Panc1 (cell line): ENCODE results near the gene SNRPA. TPM values are rescaled to one million over a fixed set of nuclear protein-coding genes. Genes with fewer than 3 reads are reported as not detected.
"Not testable (repeated sequence)": the region's sequence is repeated elsewhere in the genome, so short reads cannot be mapped to it uniquely, and the experiment has no call there.

Experiments
- ATAC-seq: fragments of 200-7000 bp; cut with Tn5 transposase; 2 replicates; pipeline ENCODE4 v1.9.1; 2020; ENCODE audit warnings: mild to moderate bottlenecking, moderate library complexity
- BruUV-seq: library from RNA; stranded (reverse); fragments of 400-500 nt; replicated peaks from 2 replicates; lab custom pipeline; 2021; lab: Mats Ljungman, UMichigan
- CTCF ChIA-PET: fragments of 300-600 bp; sonication (Branson Sonifier 250); formaldehyde crosslinking; loops from one replicate; lab custom pipeline; 2022; ENCODE audit warnings: antibody characterized with exemption; lab: Charles Lee
- POLR2A ChIA-PET: fragments of 300-600 bp; sonication (Branson Sonifier 250); formaldehyde crosslinking; loops from one replicate; lab custom pipeline; 2022; ENCODE audit warnings: antibody characterized with exemption; lab: Charles Lee
- DNase-seq: peaks from one replicate; pipeline ENCODE4 v3.0.0-alpha.2; 2010; ENCODE audit warnings: low read depth, low spot score
- H3K27ac ChIP-seq: 2 replicates; pipeline ENCODE4 v1.5.1; 2011; ENCODE audit warnings: mild to moderate bottlenecking, low read length, inconsistent platforms
- H3K27me3 ChIP-seq: fragments of 200-500 bp; sonication (Bioruptor generic); 2 replicates; pipeline ENCODE4 v1.6.0; 2014; ENCODE audit warnings: low read length, inconsistent platforms; ENCODE audit not compliant: control insufficient read depth, insufficient read depth
- H3K36me3 ChIP-seq: fragments of 200-500 bp; sonication (Bioruptor generic); 2 replicates; pipeline ENCODE4 v1.5.1; 2014; ENCODE audit warnings: inconsistent platforms, mild to moderate bottlenecking, low read length, moderate library complexity; ENCODE audit not compliant: control insufficient read depth, insufficient read depth
- H3K4me1 ChIP-seq: 2 replicates; pipeline ENCODE4 v1.5.1; 2011; ENCODE audit warnings: inconsistent platforms, mild to moderate bottlenecking, low read length, moderate library complexity; ENCODE audit not compliant: control insufficient read depth, insufficient read depth
- H3K4me3 ChIP-seq, 2 experiments: 2 replicates each; pipeline ENCODE4 v1.5.1; 2011 to 2012; ENCODE audit warnings: low read depth in 2 of 2, low read length in 2 of 2, mild to moderate bottlenecking in 2 of 2, inconsistent platforms in 1 of 2, moderate library complexity in 1 of 2
- H3K9me3 ChIP-seq: fragments of 200-500 bp; sonication (Bioruptor generic); 2 replicates; pipeline ENCODE4 v1.5.1; 2014; ENCODE audit warnings: low read depth, mild to moderate bottlenecking, inconsistent platforms, low read length, moderate library complexity; ENCODE audit not compliant: control insufficient read depth, insufficient read depth
- CTCF ChIP-seq: fragments of 450-650 bp; IDR thresholded peaks from 2 replicates; pipeline ENCODE4 v1.5.1; 2017; ENCODE audit warnings: mild to moderate bottlenecking
- POLR2AphosphoS5 ChIP-seq: IDR thresholded peaks from 2 replicates; pipeline ENCODE4 v1.6.1; 2012; ENCODE audit warnings: mild to moderate bottlenecking, low read depth, low read length, moderate library complexity
- REST ChIP-seq, 2 experiments: IDR thresholded peaks; 2 replicates each; pipeline ENCODE4 v1.6.1; 2011 to 2012; ENCODE audit warnings: low read depth in 2 of 2, control low read depth in 1 of 2, low read length in 1 of 2, mild to moderate bottlenecking in 1 of 2, moderate library complexity in 1 of 2; ENCODE audit not compliant: insufficient read depth in 1 of 2
- SIN3A ChIP-seq: IDR thresholded peaks from 2 replicates; pipeline ENCODE4 v1.6.1; 2012; ENCODE audit warnings: low read depth, mild to moderate bottlenecking, low read length, moderate library complexity, borderline replicate concordance; ENCODE audit not compliant: insufficient read depth
- TCF7L2 ChIP-seq: IDR thresholded peaks from 2 replicates; pipeline ENCODE4 v1.6.1; 2011; ENCODE audit warnings: mild to moderate bottlenecking, low read depth, low read length, inconsistent platforms
- in situ Hi-C: cut with HindIII; loops from 2 replicates; pipeline ENCODE4 v1.10.0; 2016; ENCODE audit warnings: low sequenced_read_pairs, low pct_unique_long_range_greater_than_20kb
- intact Hi-C: fragments of 100-400 bp; cut with micrococcal nuclease; formaldehyde crosslinking; loops from one replicate; pipeline ENCODE4 v1.10.0; 2022; ENCODE audit not compliant: unreplicated experiment
- total RNA-seq: library from RNA; stranded (reverse); gene quantifications from one replicate; pipeline ENCODE4 v1.2.1, GENCODE V29; 2021; ENCODE audit not compliant: unreplicated experiment

Gene SNRPA
- total RNA-seq, 1 experiment from 2014 or later, result 104 TPM

- intact Hi-C loops (no loop called here), in situ Hi-C loops (no loop called here)
- ATAC-seq, result no peak
- Histone ChIP-seq H3K27ac (peak overlapping the region; percentile 77), H3K27me3 (no peaks in the 10 kb centered on the region), H3K4me1 (peaks cover 12% of the 10 kb centered on the region; the same call in 1 of the 2 replicates), H3K36me3 (no peaks in the 10 kb centered on the region), H3K9me3 (no peaks in the 10 kb centered on the region), H3K4me3 (peak overlapping the region; percentile 12 to 32; a peak in 3 of 4 replicates)
- POLR2A ChIA-PET, result no interaction called here
- DNase-seq, result no peak
- no TSS peak for BruUV-seq
- CTCF ChIA-PET, result no interaction called here
- TF ChIP-seq POLR2AphosphoS5 (no peak), TCF7L2 (no peak), SIN3A (no peak), CTCF (no peak), REST (IDR thresholded peaks at IDR 0.05; ENCODE audit: insufficient read depth in 1 of 2, low read depth in 2 of 2, low read length in 1 of 2) (no peak)
Observed at GRCh38 chr19:40811478-40812341, 60.7 kb downstream of the SNRPA start.

GRCh38 chr19:40812571-40812970 is 61.6 kb downstream of the SNRPA start:
- Histone ChIP-seq H3K4me1 (peaks cover 12% of the 10 kb centered on the region; the same call in 1 of the 2 replicates), H3K27ac (peak overlapping the region; percentile 23; the same call in 1 of the 2 replicates)
- BruUV-seq, H3K9me3 ChIP-seq, intact Hi-C loops, in situ Hi-C loops, H3K27me3 ChIP-seq, CTCF ChIA-PET, DNase-seq, POLR2A ChIA-PET, H3K4me3 ChIP-seq, ATAC-seq, H3K36me3 ChIP-seq: not testable (repeated sequence)

GRCh38 chr19:40813182-40813581 is 62.2 kb downstream of the SNRPA start:
- BruUV-seq, result no TSS peak
- Histone ChIP-seq H3K4me1 (peaks cover 12% of the 10 kb centered on the region; the same call in 1 of the 2 replicates), H3K9me3 (no peaks in the 10 kb centered on the region), H3K27me3 (no peaks in the 10 kb centered on the region), H3K27ac (peak overlapping the region; percentile 23; the same call in 1 of the 2 replicates), H3K4me3 (no peak overlapping the region), H3K36me3 (no peaks in the 10 kb centered on the region)
- ATAC-seq (no peak), DNase-seq (no peak)
- in situ Hi-C loops, result no loop called here
- TF ChIP-seq CTCF, result no peak
- TF ChIP-seq POLR2AphosphoS5, result no peak
- TF ChIP-seq TCF7L2, result no peak
- no peak for TF ChIP-seq SIN3A
- no peak for TF ChIP-seq REST (IDR thresholded peaks at IDR 0.05; ENCODE audit: insufficient read depth in 1 of 2, low read depth in 2 of 2, low read length in 1 of 2)
- intact Hi-C loops, result no loop called here
- POLR2A ChIA-PET, result no interaction called here
- CTCF ChIA-PET, result no interaction called here
